ENCODE measurements around the gene GPATCH3.
"Not testable (repeated sequence)": the region's sequence is repeated elsewhere in the genome, so short reads cannot be mapped to it uniquely, and the experiment has no call there.

GPATCH3 gene

DNA sequence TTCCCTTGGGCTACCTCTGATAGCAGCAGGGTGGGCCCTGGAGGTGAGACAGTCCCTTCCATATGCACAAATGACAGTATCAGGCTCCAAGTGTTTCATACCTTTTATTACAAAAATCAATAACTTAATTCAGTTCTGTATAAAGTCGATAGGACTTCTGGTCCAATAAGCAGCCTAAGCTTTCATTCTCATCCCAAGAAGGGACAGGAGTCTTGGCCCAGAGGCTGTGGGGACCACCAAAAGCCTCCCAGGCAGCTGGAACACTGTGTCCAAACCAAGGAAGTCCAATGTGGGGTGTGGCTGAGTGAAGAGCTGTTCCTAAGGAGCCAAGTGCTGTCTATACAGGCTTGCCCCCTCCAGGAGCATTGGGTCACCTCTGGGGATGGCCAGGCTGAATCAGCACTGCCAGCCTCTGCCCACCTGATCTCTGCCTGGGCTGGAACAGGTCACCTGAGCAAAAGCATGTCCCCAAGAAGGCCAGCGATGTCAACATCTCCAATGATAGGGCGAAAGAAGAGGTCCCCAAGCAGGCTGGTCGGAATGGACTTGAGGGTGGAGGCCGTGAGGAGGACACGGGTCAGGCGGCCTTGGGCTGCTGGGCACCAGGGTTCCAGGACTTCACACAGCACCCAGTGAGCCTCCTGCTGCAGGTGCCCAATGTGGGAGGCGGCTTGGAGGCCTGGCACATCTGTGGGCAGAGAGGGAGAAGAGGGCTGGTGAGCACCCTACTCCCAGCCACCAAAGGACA is 11.3 kb upstream of the GPATCH3 start:
- no peak for DNase-seq

DNA sequence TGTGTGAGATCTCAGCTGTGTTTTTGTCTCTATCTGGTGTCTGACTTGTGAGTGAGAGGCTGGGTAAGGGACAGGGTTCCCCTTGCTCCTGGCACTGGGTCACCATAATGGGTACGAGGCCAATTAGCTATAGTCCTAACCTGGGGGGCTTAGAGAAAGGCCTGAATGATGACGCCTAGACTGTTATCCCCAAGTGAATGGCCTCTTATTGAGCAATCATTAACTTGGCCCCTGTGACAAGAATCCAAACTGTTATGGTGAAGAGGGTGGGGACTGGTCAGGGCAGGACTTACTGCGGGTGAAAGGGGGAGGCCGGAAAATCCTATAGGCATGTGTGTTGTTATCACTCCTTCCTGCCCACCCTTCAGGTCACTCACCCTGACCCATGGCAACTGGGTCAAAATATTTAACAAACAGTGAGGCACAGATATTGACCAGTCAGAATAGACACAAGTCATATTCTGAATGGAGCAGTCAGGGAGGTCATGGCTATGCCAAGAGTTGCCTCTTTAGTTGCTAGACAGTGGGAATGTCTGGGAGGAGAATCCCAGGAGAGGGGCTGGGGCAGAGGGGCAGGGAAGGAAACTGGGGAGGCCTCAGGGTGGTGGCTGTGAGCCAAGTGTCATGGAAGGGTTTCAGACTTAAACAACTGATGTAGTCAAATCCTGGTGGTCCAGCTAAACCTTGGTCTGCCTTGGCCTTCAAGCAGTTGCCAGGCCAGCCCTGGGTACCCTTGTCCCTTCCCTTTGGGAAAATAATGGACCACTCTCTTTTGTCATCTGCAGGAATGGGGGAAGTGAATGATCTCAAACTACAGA is 10.3 kb upstream of the GPATCH3 start:
- DNase-seq = no peak

DNA sequence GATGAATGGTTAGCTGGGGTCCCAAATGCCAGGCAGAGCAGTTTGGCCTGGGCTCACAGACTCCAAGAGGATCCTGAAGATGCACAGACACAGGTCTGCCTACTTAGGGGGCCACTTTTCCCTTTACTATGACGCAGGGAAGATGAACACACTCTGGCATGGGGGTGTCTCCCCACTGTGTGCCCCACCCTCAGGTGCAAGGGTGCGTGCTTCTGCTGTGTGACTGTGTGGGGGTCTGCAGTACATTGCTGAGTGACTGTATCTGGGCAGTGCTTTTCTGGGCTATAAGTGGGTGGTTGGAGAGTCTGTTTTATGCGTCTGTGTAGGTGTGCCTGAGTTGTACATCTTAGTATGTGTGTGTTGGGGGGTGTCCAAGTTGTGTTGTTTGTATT is 9.7 kb upstream of the GPATCH3 start:
- no peak for DNase-seq

DNA sequence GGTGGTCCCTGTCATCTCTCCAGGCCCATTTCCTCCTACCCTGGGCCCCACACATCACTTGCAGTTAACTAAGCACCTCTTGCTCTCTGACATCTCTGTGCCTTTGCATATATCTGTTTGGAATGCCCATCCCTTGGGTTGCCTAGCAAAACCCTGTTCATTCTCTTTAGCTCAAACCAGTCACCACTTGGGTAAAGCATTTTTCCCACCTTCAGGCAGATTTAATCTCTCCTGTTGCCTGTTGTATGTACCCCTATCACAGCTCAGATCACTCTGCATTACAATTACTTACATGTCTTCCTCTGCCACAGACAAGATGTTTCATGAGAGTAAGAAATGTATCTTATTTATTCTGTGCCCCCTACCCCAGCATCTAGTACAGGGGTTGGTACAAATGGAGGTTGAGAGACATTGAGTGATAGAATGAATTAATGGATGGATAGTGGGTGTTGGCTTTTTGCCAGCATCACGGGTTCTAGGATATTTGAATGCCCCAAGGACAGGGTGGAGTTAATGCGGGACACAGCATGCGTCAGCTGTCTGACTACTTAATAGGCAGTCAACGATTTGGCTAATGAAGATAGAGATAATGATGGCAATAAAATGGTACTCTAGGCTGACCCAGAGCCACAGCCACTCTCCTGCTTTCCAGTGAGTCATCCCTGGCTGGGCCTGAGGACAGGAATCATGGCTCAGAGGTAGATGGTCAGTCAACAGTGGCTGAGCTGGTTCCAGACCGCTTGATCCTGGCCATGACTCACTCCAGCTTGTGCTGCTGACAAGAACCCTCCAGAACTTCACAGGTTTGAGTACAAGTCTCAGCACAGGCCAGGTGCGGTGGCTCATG is 7.0 kb upstream of the GPATCH3 start:
- DNase-seq = no peak

DNA sequence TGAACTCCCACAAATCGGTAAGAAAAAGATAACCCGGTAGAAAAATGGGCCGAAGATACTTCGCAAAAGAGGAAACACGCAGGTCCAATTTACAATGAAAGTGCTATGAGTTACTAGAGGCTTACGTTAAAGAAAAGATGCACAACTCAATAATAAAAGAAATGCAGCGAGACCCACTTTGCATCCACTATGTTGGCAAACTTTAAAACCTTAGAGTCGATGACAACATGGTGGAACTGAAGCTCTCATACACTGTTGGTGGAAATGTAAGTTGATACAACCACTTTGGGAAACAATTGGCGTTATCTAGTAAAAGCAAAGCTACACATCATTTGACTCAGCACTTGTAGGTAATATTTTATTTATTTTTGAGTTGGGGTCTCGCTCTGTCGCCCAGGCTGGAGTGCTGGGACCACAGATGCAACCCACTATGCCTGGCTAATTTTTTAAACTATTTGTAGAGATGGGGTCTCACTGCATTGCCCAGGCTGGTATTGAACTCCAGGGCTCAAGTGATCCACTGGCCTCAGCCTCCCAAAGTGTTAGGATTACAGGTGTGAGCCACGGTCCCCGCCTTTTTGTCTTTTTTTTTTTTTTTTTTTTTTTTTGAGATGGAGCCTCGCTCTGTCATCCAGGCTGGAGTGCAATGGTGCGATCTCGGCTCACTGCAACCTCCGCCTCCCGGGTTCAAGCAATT is 696 bp upstream of the GPATCH3 start:
- DNase-seq = no peak

DNA sequence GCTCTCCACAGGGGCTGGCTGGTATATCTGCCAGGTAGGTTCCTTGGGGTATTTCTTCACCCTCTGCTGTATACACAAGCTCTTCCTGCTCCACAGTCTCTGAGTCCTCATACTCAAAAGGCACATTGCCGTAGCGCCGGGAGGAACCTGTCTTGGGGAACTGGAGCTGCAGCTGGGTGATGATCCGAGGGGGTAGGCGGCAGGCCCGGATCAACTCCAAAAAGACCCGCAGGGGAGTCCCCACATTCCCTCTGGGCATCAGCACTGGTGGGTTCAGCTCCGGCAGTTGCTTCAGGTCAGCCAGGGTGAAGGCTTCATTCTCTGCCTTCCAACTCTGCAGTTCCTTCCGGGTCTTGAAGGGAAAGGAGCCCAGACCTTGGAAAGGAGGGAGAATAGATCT is 2.9 kb downstream of the GPATCH3 start:
- DNase-seq = no peak

DNA sequence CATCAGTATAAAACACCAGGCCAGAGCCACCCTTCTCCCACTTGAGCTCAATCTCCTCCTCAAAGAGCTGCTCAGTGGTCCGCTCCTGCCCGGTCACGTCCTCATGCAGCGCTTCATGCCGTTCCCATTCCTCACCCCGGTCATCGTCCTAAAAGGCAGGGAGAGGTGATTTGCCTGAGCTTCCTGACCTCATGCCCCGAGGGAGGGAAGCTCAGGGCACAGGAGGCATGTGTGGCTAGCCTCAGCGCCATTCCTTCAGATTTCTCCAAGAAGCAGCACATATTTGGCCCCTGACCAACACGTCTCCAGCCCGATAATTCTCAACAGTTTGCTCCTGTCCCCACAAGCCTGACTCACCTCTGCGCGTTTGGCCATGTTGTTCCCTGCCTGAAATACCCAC is 6.0 kb downstream of the GPATCH3 start:
- DNase-seq = no peak

DNA sequence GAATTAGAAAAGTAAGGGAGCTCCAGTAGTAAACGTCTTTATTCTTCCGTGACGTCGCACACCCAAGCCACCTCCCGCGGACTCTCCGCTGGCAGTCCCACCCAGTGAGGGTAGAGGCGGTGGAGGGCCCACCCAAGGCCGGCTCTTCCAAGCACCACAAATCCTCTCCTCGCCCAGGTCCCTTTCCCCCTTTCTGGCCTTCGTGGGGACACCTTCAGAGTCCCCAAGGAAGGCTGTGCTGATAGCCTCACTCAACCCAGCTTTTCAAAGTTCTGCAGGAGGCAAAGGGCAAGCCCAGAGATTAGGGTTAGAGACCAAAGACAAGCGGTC is 9.8 kb downstream of the GPATCH3 start:
- DNase-seq = no peak

DNA sequence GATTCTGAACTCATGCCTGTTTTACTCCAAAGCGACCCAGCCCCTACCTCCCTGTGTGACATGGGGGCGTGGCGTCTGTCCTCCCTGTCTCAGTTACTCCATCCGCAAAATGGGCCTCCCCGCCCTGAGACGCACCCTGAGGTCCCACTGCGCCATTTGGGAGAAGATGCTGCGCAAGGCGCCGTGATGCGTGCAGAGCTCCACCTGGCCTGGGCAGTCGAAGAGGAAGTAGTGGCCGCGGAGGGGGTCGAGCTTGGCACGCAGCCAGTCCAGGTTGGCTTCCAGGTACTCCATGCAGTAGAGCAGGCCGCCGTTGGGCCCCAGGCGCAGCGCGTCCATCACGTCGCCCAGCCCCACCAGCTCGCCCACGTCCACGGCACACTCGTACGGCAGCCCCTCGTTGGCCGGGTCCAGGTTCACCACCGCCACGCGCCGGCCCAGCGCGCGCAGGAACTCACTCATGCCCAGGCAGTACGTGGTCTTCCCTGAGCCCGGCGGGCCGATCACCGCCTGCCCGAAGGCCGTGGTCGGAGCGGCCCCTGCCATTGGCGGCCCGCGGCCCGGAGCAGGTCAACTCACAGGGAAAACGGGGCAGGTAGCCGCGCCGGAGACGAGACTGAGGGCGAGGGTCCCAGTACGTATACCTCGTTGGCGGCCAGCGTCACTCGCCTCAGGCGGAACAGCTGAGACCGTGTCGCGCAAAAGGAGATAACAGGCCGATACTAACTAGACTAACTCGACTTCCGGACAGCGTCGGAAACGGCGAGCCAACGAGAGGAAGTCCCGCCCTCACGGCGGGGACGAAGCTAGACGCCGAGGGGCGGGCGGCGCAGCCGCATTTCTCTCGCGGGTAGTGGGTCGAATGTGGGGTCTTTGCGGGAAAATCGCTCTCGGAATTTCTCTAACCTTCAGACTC is 10.5 kb downstream of the GPATCH3 start, which contains the start of gene GPN2:
GPN2 (minus strand) TSS at position 733 of the 916 bp plus-strand sequence; CDS start at position 546, 187 bp downstream.
- peak; percentile 83 for DNase-seq

DNA sequence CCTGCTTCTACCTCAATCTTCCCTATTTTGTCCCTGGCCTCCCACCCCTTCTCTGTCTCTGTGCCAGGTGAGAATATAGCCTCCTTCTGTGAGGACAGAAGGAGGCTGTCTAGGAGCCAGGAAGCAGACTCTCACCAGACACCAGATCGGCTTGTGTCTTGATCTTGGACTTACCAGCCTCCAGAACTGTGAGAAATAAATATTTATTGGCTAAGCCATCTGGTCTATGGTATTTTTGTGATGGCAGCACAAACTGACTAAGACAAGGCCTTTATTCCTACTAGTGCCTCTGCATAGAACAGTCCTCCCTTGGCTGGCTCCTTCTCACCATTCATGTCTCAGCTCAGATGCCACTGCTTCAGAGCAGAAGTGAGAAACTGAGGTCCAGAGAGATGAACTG is 12.0 kb downstream of the GPATCH3 start:
- DNase-seq = no peak

DNA sequence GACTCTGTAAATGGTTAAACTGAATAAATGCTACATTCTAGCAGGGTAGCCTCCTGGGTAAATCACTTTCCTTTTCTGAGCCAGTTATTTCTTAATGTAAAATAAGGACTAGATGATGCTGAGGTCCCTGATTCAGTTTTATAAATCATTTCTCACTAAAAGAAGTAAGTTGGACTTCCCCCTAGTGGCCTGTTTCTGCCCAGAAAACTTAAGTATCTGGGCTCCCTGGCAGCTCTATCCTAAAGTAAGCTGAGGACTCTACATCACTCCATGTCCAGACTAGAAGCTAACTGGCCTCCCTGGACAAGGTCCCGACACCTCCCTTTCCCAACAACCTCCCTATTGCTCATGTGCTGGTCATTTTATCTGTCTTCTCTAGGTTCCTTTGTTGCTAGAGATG is 13.1 kb downstream of the GPATCH3 start:
- DNase-seq = no peak

DNA sequence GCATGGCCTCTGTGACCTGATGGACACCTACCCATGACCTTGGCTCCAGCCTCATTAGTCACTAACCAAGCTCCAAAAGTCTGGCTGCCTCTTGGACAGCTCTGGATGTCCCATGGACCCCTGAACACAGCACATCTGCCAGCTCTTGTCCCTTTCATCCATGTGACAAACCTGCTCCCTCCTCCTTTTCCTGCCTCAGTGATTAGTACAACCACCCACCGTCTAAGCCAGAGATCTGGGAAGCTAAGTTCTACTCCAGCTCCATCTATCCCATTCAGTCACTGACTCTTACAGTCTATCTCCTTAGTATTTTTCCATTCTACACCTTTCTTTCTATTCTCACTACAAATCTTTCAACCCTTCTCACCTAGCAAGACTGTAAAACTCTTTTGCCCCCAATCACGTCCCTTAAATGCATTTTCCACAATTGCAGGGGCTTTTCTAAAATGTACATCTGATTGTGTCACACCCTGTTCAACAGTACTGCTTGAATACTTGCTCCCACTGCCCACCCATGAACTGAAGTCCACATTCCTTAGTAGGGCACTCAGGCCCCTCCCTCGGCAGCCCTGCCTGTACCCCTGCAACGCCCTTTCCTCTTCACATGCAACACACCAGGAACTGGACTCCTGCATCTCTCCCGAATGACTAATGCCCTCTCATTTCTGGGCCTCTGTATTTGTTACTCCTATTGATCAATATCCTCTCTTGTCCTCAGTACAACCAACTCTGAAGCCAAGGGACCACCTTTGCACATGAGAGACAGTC is 17.4 kb downstream of the GPATCH3 start:
- DNase-seq = no peak

DNA sequence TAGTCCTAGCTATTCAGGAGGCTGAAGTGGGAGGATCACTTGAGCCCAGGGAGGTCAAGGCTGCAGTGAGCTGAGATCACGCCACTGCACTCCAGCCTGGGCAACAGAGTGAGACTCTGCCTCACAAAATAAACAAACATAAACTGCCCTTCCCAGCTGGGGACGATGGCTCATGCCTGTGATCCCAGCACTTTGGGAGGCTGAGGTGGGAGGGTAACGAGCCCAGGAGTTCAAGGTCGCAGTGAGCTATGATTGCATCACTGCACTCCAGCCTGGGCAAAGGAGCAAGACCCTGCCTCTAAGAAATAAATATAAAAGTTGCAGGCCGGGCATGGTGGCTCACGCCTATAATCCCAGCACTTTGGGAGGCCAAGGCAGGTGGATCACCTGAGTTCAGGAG is 18.7 kb downstream of the GPATCH3 start:
- DNase-seq = not testable (repeated sequence)

DNA sequence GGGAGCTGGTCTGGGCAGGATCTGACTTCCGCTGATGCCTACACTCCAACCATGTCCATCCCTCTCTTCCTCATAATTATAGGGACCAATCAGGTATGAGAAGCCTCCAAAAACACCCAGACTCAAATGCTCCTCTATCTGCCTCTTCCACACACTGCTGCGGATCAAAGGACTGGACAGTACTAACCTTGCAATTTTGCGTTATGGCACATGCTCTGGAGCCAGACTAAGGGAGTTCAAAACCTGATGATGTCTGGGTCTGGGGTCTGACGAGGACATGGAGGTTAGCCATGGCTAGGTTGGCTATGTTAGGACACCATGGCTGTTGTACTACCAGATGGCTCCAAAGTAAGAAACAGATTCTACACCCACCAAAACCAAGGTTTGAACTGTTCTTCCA is 20.5 kb downstream of the GPATCH3 start:
- no peak for DNase-seq

DNA sequence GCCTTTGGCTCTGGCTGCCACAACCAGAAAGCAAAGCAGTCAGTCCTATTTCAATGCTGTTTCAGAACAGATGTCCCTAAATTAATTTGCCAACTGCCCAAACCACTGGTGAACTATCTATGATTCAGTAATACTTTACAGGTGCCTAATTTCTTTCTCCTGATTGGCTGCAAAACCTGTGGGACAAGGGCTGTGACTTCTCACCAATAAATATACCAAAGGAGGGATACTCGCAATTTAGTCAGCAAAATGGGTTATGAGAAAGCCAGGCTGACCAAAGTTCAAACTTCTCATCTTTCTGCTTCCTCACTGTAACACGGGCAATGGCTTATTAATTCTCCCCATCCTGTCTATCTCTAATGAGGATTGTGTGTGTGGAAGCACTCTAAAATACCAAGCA is 22.9 kb downstream of the GPATCH3 start:
- no peak for DNase-seq

DNA sequence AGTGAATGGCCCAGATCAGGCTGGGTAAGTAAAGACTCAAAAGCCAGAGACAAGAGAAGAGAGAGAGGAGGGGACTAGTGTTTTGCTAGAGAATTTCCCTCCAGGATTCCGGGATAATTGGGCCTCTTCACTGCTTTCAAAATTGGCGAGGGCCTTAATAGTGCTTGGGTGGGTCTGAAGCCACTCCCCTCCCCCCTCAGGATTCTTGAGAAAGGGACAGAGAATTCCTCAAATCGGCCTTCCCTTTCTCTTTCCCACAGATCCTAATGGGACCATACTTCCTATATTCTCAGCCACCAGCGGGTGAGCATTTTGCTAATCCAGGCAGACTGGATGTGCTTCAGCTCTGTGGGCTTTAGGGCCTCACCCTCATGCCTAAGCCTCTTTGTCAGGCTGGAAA is 25.4 kb downstream of the GPATCH3 start:
- no peak for DNase-seq

DNA sequence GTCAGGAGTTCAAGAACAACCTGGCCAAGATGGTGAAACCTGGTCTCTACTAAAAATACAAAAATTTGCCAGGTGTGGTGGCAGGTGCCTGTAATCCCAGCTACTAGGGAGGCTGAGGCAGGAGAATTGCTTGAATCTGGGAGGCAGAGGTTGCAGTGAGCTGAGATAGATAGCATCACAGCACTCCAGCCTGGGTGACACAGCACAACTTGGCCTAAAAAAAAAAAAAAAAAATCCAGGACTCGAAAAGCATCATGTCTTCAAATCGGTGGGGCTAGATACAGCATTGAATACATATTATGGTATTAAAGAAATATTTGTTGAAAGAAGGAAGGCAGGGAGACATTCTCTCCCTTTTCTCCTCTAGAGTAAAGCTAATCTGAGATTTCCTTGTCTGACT is 27.2 kb downstream of the GPATCH3 start:
- DNase-seq = not testable (repeated sequence)

DNA sequence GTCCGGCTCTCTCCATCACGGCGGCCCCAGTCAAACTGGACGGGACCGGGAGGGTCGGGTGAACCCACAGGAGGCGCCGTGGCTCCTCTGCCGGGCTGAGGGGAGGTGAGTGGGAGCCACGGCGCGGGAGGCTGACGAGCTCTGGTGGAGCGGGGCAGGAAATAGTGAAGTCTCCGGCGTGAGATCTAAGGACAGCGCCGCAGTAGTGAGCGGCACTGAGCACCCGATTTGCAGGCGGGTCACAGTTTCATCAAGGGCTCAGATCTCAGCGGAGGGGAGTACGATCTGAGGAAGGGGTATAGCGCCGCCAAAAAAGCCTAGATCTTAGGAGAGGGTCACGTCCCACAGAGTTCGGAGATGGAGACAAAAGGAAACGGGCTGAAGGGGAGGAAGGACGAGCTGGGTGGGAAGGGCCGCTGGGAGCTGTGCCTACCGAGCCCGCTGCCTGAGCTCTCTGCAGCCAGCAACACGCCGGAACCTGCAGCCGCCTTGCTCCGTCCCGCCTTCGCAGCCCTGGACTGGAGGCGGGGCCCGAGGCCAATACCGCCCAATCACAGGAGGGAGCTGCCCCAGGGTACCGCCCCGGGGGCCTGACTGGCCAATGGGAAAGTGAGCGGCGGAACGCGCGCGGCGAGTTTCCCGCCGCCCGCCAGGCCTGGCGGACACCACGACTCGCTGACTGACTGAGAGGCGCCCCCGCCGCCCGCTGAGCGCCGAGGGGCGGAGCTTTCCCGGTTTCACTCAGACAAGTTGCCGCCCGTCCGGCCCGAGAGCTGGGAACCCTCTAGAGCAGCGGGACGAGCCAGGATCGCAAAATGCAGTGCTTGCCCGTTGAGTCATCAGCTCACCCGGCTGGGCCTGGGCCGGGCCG is 35.4 kb downstream of the GPATCH3 start:
- DNase-seq = peak; percentile 97

DNA sequence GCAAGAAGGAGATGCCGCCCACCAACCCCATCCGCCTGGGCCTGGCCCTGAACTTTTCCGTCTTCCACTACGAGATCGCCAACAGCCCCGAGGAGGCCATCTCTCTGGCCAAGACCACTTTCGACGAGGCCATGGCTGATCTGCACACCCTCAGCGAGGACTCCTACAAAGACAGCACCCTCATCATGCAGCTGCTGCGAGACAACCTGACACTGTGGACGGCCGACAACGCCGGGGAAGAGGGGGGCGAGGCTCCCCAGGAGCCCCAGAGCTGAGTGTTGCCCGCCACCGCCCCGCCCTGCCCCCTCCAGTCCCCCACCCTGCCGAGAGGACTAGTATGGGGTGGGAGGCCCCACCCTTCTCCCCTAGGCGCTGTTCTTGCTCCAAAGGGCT is 36.6 kb downstream of the GPATCH3 start:
- no peak for DNase-seq

All from midbrain (tissue), 1 donor.